Immature natural killer cell (primary cell): Measurements from ENCODE around the gene FXR2. TPM values are rescaled to one million over a fixed set of nuclear protein-coding genes. Genes with fewer than 3 reads are reported as not detected.

ENCODE experiments used
- DNase-seq, 3 donors: peaks; one replicate each; pipeline ENCODE4 v3.0.0; 2022; ENCODE audit warnings: mixed read lengths in 1 of 3
- H3K27ac Mint-ChIP-seq, 6 donors: one replicate each; pipeline ENCODE4 v1.8.0; 2020; ENCODE audit warnings: mixed read lengths in 6 of 6, mild to moderate bottlenecking in 5 of 6, inconsistent platforms in 4 of 6, moderate library complexity in 3 of 6
- H3K27me3 Mint-ChIP-seq, 3 donors: one replicate each; pipeline ENCODE4 v1.8.0; 2020 to 2021; ENCODE audit warnings: low read depth in 3 of 3, mild to moderate bottlenecking in 3 of 3, mixed read lengths in 3 of 3, moderate library complexity in 3 of 3, inconsistent platforms in 1 of 3
- H3K36me3 Mint-ChIP-seq, 3 donors: one replicate each; pipeline ENCODE4 v1.8.0; 2020; ENCODE audit warnings: mixed read lengths in 3 of 3, inconsistent platforms in 2 of 3, mild to moderate bottlenecking in 2 of 3
- H3K4me1 Mint-ChIP-seq, 2 donors: one replicate each; pipeline ENCODE4 v1.8.0; 2020; ENCODE audit warnings: inconsistent platforms in 2 of 2, mild to moderate bottlenecking in 2 of 2, mixed read lengths in 2 of 2, moderate library complexity in 1 of 2
- H3K4me3 Mint-ChIP-seq, 5 donors: one replicate each; pipeline ENCODE4 v1.8.0; 2020; ENCODE audit warnings: mild to moderate bottlenecking in 5 of 5, mixed read lengths in 5 of 5, inconsistent platforms in 3 of 5, moderate library complexity in 3 of 5
- H3K9me3 Mint-ChIP-seq, 6 donors: one replicate each; pipeline ENCODE4 v1.8.0; 2020; ENCODE audit warnings: mild to moderate bottlenecking in 6 of 6, mixed read lengths in 6 of 6, inconsistent platforms in 4 of 6, moderate library complexity in 3 of 6
- polyA plus RNA-seq, 3 donors: library from polyadenylated mRNA; unstranded; fragments of 300-500 nt; fragmentation: Illumina TruSeq; gene quantifications; one replicate each; pipeline ENCODE4 v1.2.3, GENCODE V29; 2021

FXR2 gene
- polyA plus RNA-seq, 3 donors from 2014 or later, result 8.3 to 25.1 (median 10.4) TPM

DNA sequence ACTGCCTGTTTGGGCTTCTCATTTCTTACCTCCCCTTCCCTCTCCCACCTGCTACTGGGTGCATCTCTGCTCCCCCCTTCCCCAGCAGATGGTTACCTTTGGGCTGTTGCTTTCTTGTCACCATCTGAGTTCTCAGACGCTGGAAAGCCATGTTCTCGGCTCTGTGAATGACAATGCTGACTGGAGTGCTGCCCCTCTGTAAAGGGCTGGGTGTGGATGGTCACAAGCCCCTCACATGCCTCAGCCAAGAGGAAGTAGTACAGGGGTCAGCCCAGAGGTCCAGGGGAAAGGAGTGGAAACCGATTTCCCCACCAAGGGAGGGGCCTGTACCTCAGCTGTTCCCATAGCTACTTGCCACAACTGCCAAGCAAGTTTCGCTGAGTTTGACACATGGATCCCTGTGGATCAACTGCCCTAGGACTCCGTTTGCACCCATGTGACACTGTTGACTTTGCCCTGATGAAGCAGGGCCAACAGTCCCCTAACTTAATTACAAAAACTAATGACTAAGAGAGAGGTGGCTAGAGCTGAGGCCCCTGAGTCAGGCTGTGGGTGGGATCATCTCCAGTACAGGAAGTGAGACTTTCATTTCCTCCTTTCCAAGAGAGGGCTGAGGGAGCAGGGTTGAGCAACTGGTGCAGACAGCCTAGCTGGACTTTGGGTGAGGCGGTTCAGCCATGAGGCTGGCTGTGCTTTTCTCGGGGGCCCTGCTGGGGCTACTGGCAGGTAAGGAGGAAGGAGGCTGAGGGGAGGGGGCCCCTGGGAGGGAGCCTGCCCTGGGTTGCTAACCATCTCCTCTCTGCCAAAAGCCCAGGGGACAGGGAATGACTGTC is 35.5 kb downstream of the FXR2 start, which contains the start of gene CD68:
Gene CD68 (plus strand): TSS at position 638 of the 833 bp plus-strand sequence. CDS start 40 bp downstream, at position 678.
- Mint-ChIP-seq H3K9me3 (no peaks in the 10 kb centered on the region), H3K36me3 (peaks cover 19 to 56% (median 41%) of the 10 kb centered on the region in 3 donors), H3K27ac (peak within 1 kb of the TSS; percentile 80 to 96 (median 86)), H3K4me1 (peaks cover 79 to 82% of the 10 kb centered on the region in 2 donors), H3K4me3 (peak within 1 kb of the TSS; percentile 11 to 65 (median 57)), H3K27me3 (peaks cover 41 to 62% (median 46%) of the 10 kb centered on the region in 3 donors)
- peak; percentile 51 to 55 (median 52) for DNase-seq

DNA sequence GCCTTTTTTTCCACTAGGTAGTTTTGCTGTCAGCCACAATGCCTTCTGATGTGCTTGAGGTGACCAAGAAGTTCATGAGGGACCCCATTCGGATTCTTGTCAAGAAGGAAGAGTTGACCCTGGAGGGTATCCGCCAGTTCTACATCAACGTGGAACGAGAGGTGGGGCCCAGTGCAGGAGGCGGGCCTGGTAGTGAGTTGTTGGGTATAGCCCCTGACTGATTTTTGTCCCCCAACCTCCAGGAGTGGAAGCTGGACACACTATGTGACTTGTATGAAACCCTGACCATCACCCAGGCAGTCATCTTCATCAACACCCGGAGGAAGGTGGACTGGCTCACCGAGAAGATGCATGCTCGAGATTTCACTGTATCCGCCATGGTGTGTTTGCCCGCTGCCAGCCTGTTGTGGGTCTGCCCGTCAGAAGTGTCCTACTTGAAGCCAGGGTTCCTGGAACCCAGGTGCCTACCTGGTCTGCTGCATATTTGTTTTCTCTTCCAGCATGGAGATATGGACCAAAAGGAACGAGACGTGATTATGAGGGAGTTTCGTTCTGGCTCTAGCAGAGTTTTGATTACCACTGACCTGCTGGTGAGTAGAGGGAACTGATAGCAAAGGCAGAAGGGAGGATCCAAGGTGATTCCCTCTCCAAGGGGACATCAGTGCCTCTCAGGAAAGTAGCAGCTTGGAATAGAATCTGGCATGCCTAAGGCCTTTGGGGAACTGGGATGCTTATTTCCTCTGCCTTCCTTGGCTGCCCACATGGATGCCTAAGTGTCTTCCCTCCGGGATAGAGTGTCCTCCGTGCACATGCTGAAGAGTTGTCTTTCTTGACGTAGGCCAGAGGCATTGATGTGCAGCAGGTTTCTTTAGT is 37.1 kb downstream of the FXR2 start:
- peak overlapping the region in 2 of 5 donors; percentile 20 to 35 for H3K4me3 Mint-ChIP-seq
- H3K36me3 Mint-ChIP-seq, result peaks cover 19 to 60% (median 47%) of the 10 kb centered on the region in 3 donors
- DNase-seq, result no peak
- H3K27me3 Mint-ChIP-seq, result peaks cover 46 to 70% (median 57%) of the 10 kb centered on the region in 3 donors
- peaks cover 72 to 76% of the 10 kb centered on the region in 2 donors for H3K4me1 Mint-ChIP-seq
- H3K9me3 Mint-ChIP-seq, result peaks cover 0 to 1% (median 0%) of the 10 kb centered on the region in 6 donors
- H3K27ac Mint-ChIP-seq, result peak overlapping the region; percentile 26 to 96 (median 73)

DNA sequence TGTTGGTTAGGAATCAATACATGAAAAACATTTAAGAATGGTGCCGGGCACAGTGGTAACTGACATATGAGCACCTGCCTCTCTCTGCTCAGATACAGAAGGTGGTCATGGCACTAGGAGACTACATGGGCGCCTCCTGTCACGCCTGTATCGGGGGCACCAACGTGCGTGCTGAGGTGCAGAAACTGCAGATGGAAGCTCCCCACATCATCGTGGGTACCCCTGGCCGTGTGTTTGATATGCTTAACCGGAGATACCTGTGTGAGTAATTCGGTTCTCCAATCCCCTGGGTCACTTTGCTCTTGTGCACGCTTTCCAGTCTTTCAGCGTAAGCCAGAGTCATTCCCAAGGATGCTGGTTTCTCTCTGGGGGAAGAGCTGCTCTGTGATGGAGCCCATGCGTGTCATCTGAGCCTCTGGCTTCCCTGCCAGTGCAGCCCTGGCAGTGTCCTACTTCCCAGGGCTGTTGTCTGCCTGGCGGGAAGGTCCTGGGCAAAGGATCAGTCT is 38.2 kb downstream of the FXR2 start:
- Mint-ChIP-seq H3K36me3 (peaks cover 19 to 60% (median 47%) of the 10 kb centered on the region in 3 donors), H3K4me3 (peak overlapping the region; percentile 5 to 45 (median 12))

DNA sequence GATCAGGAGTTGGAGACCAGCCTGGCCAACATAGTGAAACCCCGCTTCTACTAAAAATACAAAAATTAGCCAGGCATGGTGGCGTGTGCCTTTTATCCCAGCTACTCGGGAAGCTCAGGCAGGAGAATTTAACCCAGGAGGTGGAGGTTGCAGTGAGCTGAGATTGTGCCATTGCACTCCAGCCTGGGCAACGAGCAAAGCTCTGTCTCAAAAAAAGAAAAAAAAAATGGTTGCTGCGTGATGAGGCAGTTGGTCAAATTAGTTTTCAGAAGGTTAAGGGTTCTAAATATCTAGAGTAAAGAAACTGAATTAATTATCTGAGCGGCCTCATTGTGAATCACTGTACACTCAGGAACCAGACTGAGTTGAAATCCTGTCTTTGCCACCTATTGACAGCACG is 38.7 kb downstream of the FXR2 start:
- Mint-ChIP-seq H3K27me3 (peaks cover 49 to 75% (median 59%) of the 10 kb centered on the region in 3 donors), H3K4me1 (peaks cover 71 to 81% of the 10 kb centered on the region in 2 donors), H3K36me3 (peaks cover 19 to 60% (median 49%) of the 10 kb centered on the region in 3 donors), H3K27ac (peak overlapping the region; percentile 75 to 100 (median 84)), H3K9me3 (peaks cover 0 to 1% (median 0%) of the 10 kb centered on the region in 6 donors), H3K4me3 (peak overlapping the region in 3 of 5 donors; percentile 26 to 96 (median 87))
- no peak for DNase-seq

More for the DNA sequence above, 38.2 kb downstream of the FXR2 start:
- H3K9me3 Mint-ChIP-seq, result peaks cover 0 to 1% (median 0%) of the 10 kb centered on the region in 6 donors
- peaks cover 49 to 75% (median 59%) of the 10 kb centered on the region in 3 donors for H3K27me3 Mint-ChIP-seq
- peaks cover 71 to 79% of the 10 kb centered on the region in 2 donors for H3K4me1 Mint-ChIP-seq
- H3K27ac Mint-ChIP-seq, result peak overlapping the region; percentile 22 to 100 (median 80)
- no peak for DNase-seq

- H3K36me3 Mint-ChIP-seq, result peaks cover 21 to 63% (median 49%) of the 10 kb centered on the region in 3 donors
- H3K4me1 Mint-ChIP-seq, result peaks cover 69 to 78% of the 10 kb centered on the region in 2 donors
- H3K4me3 Mint-ChIP-seq, result peak overlapping the region in 4 of 5 donors; percentile 87 to 99 (median 96)
- DNase-seq, result no peak
- peak overlapping the region; percentile 80 to 100 (median 96) for H3K27ac Mint-ChIP-seq
- peaks cover 0 to 1% (median 0%) of the 10 kb centered on the region in 6 donors for H3K9me3 Mint-ChIP-seq
- H3K27me3 Mint-ChIP-seq, result peaks cover 48 to 75% (median 59%) of the 10 kb centered on the region in 3 donors
Measured at GRCh38 chr17:7575481-7575883, 39.2 kb downstream of the FXR2 start.

DNA sequence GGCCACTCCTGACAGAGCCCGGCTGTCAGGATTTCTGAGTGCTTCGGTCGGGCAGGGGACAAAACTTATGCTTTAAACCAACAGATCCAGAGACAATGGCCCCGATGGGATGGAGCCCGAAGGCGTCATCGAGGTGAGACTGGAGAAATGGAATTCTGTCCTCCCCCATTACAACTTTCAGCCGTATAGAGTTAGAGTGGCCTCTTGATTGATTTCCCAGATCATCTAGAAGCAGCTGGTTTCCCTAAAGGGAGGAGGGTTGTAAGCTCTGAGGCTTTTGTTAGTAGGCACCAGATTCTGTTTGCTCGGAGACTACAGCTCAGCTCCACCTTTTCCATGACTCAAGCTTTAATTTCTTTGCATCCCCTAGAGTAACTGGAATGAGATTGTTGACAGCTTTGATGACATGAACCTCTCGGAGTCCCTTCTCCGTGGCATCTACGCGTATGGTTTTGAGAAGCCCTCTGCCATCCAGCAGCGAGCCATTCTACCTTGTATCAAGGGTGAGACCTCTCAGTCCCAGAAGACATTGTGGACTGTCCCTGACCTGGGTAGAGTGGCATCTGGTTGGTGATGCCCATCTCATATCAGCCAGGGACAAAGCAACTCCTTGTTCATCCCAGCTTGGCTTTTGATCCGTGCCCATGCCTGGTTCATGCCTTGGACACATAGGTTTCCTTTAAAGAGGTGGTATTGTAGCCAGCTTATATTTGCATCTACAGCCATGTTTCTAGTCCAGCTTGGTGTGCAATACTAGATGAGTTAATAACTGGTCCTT is 40.3 kb downstream of the FXR2 start:
- H3K4me3 Mint-ChIP-seq, result peak overlapping the region; percentile 87 to 99 (median 96)
- H3K36me3 Mint-ChIP-seq, result peaks cover 24 to 66% (median 51%) of the 10 kb centered on the region in 3 donors

DNA sequence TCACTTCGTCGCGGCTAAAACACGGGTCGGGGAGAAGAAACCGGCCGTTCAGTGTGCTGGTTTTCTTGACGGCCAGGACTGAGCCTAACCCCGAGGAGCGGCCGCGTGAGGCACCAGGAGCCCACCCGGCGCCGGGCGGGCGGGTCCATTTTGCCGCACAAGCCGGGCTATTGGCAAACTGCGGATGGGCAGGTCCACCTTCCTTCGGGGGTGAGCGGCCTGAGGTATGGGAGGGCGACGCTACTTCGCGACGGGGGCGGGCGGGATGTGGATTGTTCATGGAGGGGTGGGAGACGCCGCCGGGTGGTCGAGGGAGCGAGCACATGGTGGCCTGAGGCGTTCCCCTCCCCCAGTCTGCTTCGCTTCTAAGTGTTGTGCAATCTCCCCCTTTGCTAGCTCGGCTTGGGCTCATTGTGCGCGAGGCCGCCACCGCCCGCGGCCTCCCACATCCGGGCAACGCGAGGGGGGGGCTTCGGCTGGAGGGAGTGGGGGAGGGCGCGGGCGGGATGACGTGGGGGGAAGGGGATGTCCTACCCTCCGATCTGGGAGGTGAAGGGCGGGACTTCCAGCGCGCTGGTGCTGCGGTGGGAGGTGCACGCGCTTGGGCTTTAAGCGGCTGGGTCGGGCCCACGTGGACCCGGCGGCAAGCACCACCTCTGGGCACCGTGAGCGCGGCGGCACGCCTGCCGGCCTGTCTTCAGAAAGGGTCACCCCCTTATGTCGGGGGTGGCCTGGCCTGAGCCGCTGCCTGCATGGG is 41.2 kb downstream of the FXR2 start:
- peaks cover 35 to 58% (median 43%) of the 10 kb centered on the region in 3 donors for H3K27me3 Mint-ChIP-seq
- peak overlapping the region; percentile 87 to 99 (median 96) for H3K4me3 Mint-ChIP-seq
- peaks cover 55 to 62% of the 10 kb centered on the region in 2 donors for H3K4me1 Mint-ChIP-seq
- DNase-seq, result peak; percentile 94 to 96 (median 94)
- H3K36me3 Mint-ChIP-seq, result peaks cover 26 to 58% (median 49%) of the 10 kb centered on the region in 3 donors
- peaks cover 0 to 1% (median 0%) of the 10 kb centered on the region in 6 donors for H3K9me3 Mint-ChIP-seq
- H3K27ac Mint-ChIP-seq, result peak overlapping the region; percentile 96 to 100 (median 99)

More for the DNA sequence above, 40.3 kb downstream of the FXR2 start:
- Mint-ChIP-seq H3K27ac (peak overlapping the region; percentile 83 to 100 (median 96)), H3K4me1 (peaks cover 60 to 67% of the 10 kb centered on the region in 2 donors), H3K9me3 (peaks cover 0 to 1% (median 0%) of the 10 kb centered on the region in 6 donors), H3K27me3 (peaks cover 39 to 67% (median 50%) of the 10 kb centered on the region in 3 donors)
- no peak for DNase-seq

- Mint-ChIP-seq H3K36me3 (peaks cover 27 to 51% (median 45%) of the 10 kb centered on the region in 3 donors), H3K9me3 (peaks cover 0 to 1% (median 0%) of the 10 kb centered on the region in 6 donors), H3K27me3 (peaks cover 35 to 51% (median 36%) of the 10 kb centered on the region in 3 donors), H3K4me3 (peak overlapping the region; percentile 87 to 99 (median 96)), H3K4me1 (peaks cover 49 to 56% of the 10 kb centered on the region in 2 donors), H3K27ac (peak overlapping the region; percentile 96 to 100 (median 99))
- DNase-seq, result peak; percentile 100
Measured at GRCh38 chr17:7572588-7573323, 41.9 kb downstream of the FXR2 start.

DNA sequence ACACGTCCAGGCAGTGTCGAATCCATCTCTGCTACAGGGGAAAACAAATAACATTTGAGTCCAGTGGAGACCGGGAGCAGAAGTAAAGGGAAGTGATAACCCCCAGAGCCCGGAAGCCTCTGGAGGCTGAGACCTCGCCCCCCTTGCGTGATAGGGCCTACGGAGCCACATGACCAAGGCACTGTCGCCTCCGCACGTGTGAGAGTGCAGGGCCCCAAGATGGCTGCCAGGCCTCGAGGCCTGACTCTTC is 42.4 kb downstream of the FXR2 start:
- Mint-ChIP-seq H3K27ac (peak overlapping the region; percentile 96 to 100 (median 99)), H3K27me3 (peaks cover 31 to 46% (median 36%) of the 10 kb centered on the region in 3 donors), H3K4me3 (peak overlapping the region; percentile 87 to 99 (median 96)), H3K36me3 (peaks cover 31 to 51% (median 45%) of the 10 kb centered on the region in 3 donors), H3K9me3 (peaks cover 0 to 1% (median 0%) of the 10 kb centered on the region in 6 donors), H3K4me1 (peaks cover 45 to 51% of the 10 kb centered on the region in 2 donors)
- no peak for DNase-seq

DNA sequence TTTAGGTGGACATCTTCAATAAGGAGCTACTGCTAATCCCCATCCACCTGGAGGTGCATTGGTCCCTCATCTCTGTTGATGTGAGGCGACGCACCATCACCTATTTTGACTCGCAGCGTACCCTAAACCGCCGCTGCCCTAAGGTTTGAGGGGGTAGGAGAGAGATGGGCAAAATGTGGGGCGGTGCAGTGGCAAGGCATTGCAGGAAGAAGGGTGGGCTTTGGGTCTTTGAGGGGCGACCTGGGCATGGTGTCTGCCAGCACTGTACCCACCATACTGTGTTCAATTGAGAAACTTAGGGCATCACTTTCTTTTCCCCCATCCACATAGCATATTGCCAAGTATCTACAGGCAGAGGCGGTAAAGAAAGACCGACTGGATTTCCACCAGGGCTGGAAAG is 44.3 kb downstream of the FXR2 start:
- H3K27me3 Mint-ChIP-seq, result peaks cover 22 to 28% (median 27%) of the 10 kb centered on the region in 3 donors
- H3K27ac Mint-ChIP-seq, result peak overlapping the region in 4 of 6 donors; percentile 41 to 96 (median 59)
- H3K4me3 Mint-ChIP-seq, result peak overlapping the region in 2 of 5 donors; percentile 12 to 59
- DNase-seq, result no peak
- H3K4me1 Mint-ChIP-seq, result peaks cover 31 to 32% of the 10 kb centered on the region in 2 donors
- H3K9me3 Mint-ChIP-seq, result peaks cover 0 to 1% (median 0%) of the 10 kb centered on the region in 6 donors
- peaks cover 20 to 32% (median 30%) of the 10 kb centered on the region in 3 donors for H3K36me3 Mint-ChIP-seq

DNA sequence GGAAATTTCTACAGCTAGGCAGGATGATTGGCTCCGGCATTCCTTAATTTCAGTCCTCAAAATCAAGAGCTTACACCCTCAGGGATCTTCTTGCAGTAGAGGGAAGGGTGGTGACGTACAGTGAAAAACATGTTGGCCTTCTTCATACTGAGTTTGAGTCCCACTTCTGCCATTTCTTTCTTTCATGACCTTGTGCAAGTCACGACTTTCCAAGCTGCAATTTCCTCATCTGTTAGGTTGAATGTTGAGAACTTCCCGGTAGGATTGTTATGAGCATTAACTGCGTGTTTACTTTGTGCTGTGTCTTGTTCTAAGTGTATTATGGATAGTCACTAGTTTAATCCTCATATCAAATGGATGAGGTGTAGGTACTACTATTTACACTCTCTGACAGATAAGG is 45.1 kb downstream of the FXR2 start:
- H3K27ac Mint-ChIP-seq, result peak overlapping the region in 1 of 6 donors; percentile 7
- H3K27me3 Mint-ChIP-seq, result peaks cover 17 to 23% (median 22%) of the 10 kb centered on the region in 3 donors
- peaks cover 0 to 1% (median 0%) of the 10 kb centered on the region in 6 donors for H3K9me3 Mint-ChIP-seq
- peaks cover 15 to 24% (median 22%) of the 10 kb centered on the region in 3 donors for H3K36me3 Mint-ChIP-seq
- DNase-seq, result no peak
- peaks cover 23 to 24% of the 10 kb centered on the region in 2 donors for H3K4me1 Mint-ChIP-seq
- H3K4me3 Mint-ChIP-seq, result no peak overlapping the region
